Thyroid gland (tissue), 4 donors: ENCODE data around the gene TMEM14A.

Experiments
- CTCF ChIP-seq, 6 experiments: fragments of 200-600 bp in 3 of 6; fragments of 450-650 bp in 3 of 6; sonication (generic) in 3 of 6; IDR thresholded peaks; one replicate each; pipeline ENCODE4 v1.5.1; 2016 to 2019; ENCODE audit warnings: antibody characterized with exemption in 6 of 6, mild to moderate bottlenecking in 2 of 6, inconsistent platforms in 1 of 6, moderate library complexity in 1 of 6
- POLR2A ChIP-seq, 2 donors: fragments of 450-650 bp; IDR thresholded peaks; one replicate each; pipeline ENCODE4 v1.6.1; 2017; ENCODE audit warnings: antibody characterized with exemption in 2 of 2, mild to moderate bottlenecking in 2 of 2, moderate library complexity in 1 of 2

DNA sequence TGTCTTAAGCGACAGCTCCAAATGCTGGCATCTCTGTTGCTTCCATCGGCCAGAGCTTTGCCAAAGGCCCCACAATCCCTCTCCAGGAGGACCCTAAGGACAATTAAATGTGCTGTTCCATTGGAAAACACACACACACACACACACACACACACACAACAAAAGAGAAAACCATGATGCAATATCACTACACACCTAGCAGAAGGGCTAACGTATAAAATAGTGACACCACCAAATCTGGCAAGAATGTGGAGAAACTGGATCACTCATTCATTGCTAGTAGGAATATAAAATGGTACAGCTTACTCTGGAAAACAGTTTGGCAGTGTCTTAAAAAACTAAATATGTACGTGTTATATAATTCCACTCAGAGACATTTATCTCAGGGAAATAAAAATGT is 13.0 kb upstream of the TMEM14A start:
- no peak for TF ChIP-seq CTCF (IDR thresholded peaks at IDR 0.05)
- TF ChIP-seq POLR2A (IDR thresholded peaks at IDR 0.05) = no peak
